Mammary epithelial cell (primary cell): Measurements from ENCODE around the gene PEAK1.

Experiments
- EZH2 ChIP-seq: IDR thresholded peaks from 2 replicates; pipeline ENCODE4 v1.6.1; 2012; ENCODE audit warnings: low read length, inconsistent platforms, borderline replicate concordance
- TF ChIP-seq, protein P1 (sequence below), 2 donors: IDR thresholded peaks in 1 of 2; conservative IDR thresholded peaks in 1 of 2; 2 replicates each; pipeline ENCODE4 v1.5.1; 2011 to 2012; ENCODE audit warnings: inconsistent platforms in 2 of 2, low read length in 2 of 2, mild to moderate bottlenecking in 2 of 2, control low read depth in 1 of 2, low read depth in 1 of 2; ENCODE audit not compliant: insufficient read depth in 1 of 2; ENCODE audit errors: extremely low read depth in 1 of 2

DNA sequence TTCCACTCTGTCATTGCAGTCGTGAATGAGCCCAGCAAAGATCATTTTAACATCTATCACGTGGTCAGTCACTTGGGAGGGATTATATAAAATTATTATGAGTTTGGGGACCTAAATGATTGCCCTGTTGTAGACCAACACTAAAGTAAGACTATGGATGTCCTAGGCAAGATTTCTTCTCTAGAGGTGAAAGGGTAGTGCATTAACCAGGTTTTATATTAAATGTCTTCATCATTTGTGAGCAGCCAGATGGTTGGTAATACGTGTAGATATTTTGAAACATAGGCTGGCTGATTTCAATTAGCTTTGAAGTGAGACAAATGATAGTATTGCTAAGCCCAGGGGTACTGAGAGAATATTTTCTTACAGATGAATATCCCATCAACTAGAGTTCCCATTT lies 198.7 kb downstream of the PEAK1 start:
- TF ChIP-seq, protein P1, sequence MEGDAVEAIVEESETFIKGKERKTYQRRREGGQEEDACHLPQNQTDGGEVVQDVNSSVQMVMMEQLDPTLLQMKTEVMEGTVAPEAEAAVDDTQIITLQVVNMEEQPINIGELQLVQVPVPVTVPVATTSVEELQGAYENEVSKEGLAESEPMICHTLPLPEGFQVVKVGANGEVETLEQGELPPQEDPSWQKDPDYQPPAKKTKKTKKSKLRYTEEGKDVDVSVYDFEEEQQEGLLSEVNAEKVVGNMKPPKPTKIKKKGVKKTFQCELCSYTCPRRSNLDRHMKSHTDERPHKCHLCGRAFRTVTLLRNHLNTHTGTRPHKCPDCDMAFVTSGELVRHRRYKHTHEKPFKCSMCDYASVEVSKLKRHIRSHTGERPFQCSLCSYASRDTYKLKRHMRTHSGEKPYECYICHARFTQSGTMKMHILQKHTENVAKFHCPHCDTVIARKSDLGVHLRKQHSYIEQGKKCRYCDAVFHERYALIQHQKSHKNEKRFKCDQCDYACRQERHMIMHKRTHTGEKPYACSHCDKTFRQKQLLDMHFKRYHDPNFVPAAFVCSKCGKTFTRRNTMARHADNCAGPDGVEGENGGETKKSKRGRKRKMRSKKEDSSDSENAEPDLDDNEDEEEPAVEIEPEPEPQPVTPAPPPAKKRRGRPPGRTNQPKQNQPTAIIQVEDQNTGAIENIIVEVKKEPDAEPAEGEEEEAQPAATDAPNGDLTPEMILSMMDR (conservative IDR thresholded peaks at IDR 0.05 in 1 of 2, IDR thresholded peaks at IDR 0.05 in 1 of 2; ENCODE audit: extremely low read depth in 1 of 2, insufficient read depth in 1 of 2, low read depth in 1 of 2, low read length in 2 of 2), result no peak
- no peak for TF ChIP-seq EZH2
